HG03571 (cell line): ENCODE measurements around the gene HOXB4.

Experiments
- ATAC-seq: cut with Tn5 transposase; IDR thresholded peaks from one replicate; pipeline ENCODE4 v1.9.1; 2021; ENCODE audit not compliant: unreplicated experiment

HOXB4 gene

DNA sequence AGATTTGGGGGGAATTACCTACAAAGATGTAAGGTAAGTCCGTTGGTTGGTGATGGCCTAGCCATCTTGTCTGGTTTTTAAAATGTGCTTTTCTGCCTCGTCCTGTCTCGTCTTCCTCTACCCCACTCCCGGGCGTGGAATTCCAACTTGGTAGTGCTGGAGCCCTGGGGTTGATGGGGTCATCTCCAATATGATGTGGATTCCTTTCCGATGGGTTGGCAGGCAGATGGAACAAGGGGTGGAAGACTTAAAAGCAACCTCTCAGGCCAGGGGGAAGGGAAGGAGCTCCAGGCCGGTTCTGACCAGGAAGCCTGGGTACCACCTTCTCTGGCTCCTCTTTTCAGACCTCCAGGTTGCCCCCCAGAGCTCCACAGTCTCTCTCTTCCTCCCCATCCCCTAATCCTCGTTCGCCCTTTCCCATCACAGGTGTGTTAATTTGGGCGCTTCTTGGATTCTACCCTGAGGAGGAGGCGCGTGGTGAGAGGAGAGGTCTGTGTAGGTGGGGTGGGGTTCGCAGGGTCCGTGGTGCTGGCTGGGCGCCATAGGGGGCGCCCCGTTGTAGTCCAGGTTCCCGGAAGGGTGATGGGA, 28.1 kb downstream of the HOXB4 start:
- ATAC-seq = no peak

DNA sequence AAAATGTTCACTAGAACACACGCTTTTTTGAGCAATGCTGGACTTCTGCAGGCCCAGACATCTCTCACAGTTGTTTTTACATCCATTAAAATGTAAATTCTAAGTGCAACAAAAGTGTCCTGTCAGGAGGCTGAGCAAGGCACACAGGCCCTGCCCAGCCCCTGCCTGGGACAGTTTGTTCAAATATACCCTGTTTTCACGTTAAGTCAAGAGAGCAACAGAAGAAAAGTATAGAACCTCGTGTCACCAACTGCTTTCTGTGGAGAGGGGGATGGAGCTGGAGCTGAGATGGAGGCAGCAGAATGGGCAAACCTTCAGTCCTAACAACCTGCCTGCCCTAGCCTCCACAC, 28.9 kb downstream of the HOXB4 start:
- no peak for ATAC-seq

DNA sequence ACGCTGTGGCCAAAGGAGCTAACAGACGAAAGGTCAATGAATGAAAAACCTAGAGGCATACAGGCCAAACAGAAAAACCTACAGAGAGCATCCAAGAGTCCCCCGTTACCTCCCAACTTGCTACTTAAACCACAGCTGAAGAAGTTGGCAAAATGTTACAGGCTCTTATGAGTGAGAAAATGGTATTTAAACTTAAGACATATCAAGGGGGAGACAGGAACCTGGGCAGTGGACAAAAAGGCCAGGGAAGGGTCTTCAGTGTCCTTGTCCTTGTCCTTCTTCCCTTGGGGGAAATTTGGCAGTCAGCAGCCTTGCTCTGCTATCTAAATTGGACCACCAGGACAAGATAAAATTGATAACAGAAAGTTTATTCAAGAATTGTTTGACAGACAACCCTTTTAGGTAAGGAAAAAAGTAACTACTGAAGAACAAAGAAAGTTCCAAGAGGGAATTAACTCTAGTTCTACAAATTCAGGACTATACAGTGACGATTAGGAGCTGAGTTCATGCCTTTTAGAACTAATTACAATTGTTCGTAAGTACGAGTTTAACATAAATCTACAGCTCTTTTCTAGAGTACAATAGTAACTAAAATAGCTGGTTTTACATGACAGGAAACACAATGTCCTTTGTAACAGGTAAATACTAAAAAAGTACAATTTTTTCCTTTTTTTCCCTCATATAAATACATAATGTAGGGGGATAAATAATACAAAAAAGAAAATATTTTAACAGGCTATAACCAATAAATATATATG, 29.4 kb downstream of the HOXB4 start:
- no peak for ATAC-seq

DNA sequence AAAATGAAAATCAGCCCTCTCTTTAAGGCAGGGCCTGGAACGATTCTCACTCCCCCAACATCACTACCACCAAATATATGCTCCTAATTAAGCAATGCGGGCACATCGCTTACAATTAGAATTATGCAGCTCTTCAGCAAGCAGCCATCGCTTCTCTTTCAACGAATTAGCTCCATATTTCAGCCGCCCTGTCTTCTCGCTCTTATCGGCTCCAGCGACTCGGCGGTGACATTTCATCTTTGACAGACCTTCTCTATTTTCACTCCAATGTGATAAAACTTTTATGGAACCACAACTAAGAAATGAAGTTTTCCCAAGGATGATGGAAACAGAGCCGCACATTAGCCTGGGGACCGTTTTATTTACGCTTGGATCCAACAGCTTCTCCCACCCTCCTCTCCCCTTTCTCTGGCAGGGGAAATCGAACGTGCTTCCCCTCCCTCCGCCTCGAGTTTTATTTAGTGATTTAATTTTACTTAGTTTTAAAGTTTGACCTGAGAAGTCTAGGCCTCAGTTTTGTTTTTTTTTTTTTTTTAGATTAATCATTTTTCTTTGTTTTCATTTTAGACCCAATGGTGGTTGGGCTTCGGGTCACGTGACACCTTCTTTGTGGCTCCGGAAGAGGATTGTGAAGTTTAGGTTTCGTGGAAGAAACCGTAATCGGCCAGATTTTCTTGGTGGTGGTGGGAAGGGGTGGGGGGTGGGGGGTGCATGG, 30.2 kb downstream of the HOXB4 start:
- ATAC-seq = no peak

DNA sequence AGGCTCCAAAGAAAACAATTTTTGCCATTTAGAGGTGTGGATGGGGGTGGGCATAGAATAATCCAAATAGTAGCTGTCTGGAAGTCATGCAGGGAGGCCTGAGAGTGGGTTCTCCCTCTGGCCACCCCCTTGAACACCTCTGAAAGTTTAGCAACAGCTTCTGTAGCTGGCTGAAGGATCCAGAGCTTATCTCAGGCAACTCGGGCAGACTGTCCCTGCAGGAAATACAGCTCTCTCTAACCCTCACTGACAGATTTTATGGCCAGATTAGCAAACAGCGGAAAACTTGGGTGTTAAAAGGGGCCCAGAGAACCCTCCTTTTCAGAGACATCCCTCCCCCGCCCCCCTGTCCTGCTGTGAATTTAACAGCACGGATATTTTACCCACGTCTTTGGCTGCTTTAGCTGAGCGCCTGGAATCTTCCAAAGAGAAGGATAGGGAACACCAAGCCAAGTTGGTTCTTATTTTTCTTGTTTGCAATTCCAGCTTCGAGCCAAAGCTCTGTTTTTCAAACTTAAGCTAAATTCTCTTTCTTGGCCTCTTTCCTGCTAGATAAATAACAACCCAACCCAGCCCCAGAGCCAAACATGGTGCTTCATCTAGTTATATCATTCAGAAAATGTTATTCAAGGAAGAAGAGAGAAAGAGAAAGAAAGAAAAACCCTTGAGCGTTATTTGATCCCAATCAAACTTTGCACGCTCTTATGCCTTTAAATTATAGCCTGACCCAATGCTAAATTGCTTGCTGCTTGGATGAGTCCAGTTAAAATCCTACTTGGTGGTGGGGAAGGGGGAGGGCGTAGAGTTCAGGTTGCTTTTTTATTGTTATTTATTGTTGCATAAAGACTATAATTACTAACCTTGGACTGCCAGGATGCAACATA, 31.0 kb downstream of the HOXB4 start:
- no peak for ATAC-seq

DNA sequence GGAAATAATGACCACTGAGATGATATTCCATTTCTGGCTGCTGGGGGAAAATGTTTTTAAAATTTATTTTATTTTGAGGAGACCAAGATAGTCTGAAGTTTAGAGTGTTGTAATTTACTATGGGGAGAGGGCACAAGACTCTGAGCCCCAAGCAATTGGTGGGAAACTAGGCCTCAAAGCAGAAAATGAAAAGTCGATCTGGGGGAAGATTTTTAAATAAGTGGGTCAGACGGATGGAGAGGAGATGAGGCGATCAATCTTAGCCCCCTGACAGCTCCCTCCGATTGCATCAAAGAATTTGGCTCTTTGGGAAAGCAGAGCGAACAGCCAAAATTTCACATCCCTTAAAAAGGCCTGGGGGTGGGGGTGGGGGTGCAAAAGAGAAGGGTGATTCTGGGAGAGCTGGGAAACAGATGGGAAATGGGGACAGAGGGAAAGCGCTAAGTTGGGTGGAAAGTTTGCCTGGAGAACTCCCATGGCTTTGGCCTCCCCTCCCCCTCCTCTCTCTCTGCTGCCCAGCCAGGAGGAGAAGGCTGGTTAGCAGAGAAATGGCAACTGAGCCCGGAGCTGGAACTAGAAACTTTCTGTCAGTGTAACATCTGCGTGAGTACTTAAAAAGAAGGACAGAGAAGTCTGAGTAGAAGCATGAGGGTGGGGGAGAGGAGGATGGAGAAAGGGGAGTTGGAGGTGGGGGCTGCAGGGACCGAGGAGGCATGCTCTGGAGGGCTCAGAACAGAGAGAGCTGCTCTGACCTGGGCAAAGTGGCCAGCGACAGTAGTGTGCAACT, 31.8 kb downstream of the HOXB4 start:
- ATAC-seq = no peak

DNA sequence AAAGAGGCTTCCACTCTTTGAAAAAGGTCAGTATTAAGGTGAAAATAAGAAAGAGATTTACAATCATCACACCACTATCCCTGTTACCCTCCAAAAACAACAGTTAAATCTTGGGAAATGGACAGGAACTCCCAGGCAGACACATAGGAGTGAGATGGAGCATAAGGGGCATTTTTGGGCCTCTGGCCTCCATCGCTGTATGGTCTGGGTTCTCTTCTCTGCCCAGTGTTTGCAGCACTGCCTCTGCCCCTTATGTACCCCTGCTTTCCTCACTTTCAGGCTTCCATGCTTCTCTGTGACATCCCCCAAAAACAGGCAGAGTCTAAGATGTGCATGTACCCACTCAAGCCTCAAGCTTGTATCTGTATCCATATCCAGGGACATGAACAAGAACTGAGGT, 32.6 kb downstream of the HOXB4 start:
- no peak for ATAC-seq

DNA sequence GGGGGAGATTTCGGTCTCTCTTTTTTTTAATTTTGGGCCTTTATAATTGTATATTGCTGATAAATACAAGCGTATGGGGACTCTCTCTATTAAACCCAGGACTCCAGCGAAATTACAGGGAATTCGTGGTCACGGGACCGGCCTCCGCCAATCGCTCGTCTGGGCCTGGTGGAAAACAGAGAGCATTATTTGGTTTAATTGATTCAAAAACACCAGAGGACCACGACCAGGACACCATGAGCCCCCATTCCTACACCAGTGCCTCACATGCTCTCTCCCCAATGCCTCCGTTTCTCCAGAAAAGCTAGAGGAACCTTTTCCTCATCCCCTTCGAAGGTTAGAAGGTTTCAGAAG, 33.2 kb downstream of the HOXB4 start, which contains the start of gene HOXB2:
Gene HOXB2, minus strand, starts transcription at position 88 of the 354 bp plus-strand sequence. CDS start 198 bp downstream, outside the sequence.
- ATAC-seq = no peak

DNA sequence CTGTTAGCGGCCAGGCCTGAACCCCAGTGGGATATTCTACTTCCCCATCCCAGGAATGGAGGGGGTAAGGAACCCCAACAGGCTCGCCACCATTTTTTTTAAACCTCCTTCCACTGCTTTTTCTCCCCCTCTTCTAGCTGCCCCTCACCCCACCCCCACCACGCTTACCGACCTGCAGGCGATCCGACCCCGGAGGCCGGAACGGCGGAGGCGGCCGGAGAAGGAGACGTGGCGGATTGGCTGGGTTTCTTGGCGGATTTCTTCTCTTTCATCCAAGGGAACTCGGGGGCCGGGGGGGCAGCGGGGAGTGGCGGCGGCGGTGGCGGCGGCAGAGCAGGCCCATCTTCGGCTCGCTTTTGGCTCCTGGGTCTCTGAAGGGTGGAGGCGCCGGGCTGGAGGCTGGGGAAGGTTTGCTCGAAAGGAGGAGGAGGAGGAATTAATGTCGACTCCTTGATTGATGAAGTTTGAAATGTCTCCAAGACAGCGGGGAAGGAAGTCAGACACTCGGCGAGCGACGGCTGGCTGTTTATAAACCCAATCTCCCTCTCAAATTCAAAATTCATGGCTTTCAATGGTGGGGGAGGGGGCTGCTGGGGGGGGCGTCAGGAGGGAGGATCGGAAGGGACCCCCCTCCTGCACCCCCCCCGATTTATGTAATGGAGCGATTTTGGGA, 33.7 kb downstream of the HOXB4 start:
- no peak for ATAC-seq

DNA sequence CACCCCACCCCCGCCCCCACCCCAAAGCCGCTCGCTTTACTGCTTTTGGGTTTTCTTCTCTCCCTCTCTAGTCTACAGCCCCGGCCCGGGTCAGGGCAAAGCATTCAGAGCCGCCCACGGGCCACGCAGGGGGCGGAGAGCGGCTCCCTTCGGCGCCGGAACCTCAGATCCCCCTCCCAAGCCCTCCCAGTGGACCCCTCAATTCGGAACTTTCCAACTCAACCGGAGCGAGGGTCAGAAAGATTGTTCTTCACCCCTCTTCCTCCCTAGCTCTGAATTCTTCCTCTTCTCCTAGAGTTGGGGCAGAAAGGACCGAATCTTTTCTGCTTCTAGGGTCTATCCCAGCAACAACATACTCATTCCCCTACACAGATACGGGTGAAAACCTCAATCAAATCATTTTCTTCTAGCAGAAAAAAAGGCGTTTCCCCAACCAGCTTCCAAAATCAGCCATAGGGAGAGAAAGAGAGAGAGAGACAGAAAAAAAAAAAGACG, 34.2 kb downstream of the HOXB4 start:
- ATAC-seq = no peak

DNA sequence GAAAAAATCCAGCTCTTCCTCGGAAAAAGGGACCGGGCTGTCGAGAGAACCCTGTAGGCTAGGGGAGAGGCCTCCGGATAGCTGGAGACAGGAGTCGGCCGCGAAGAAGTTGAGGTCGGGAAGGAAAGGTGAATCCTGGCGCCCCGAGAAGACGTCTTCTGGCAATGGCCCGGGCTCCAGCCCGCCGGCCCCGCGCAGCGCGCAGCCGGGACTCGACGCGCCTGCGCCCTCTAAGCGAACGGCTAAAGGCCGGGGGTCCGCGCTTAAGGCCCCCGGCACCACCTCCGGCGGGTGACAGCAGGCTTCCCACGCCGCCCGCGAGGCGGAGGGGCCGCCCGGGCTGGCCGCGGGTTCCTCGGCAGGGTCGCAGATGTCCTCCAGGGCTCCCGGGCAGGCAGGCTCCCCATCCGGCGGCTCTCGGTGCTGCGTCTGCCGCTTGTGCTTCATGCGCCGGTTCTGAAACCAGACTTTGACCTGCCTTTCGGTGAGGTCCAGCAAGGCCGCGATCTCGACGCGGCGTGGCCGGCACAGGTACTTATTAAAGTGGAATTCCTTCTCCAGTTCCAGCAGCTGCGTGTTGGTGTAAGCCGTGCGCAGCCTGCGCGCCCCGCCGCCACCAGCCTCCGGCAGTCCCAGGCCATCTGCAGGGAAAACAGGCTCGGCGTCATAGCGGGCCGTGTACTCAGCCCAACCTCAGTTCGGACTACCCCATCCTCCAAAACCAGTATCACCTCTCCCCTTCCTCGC, 34.9 kb downstream of the HOXB4 start:
- peak; percentile 48 for ATAC-seq

DNA sequence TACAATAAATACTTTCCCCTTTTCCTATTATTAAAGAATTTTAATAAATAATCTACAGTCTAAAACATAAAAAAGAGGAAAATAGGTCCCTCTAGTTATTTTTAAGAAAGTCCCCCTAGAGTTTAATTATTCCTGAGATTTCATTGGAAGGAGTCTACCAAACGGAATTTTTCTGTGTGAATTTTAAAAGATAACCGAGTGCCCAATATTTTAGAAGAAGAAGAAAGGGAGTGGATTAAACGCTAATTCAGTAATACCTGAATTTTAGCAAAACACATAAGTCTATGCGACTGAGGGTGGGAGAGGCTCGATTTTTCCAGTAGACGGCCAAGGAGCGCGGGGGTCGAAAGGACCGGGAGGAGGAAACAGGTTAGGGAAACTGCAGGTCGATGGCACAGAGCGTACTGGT, 35.4 kb downstream of the HOXB4 start:
- no peak for ATAC-seq

DNA sequence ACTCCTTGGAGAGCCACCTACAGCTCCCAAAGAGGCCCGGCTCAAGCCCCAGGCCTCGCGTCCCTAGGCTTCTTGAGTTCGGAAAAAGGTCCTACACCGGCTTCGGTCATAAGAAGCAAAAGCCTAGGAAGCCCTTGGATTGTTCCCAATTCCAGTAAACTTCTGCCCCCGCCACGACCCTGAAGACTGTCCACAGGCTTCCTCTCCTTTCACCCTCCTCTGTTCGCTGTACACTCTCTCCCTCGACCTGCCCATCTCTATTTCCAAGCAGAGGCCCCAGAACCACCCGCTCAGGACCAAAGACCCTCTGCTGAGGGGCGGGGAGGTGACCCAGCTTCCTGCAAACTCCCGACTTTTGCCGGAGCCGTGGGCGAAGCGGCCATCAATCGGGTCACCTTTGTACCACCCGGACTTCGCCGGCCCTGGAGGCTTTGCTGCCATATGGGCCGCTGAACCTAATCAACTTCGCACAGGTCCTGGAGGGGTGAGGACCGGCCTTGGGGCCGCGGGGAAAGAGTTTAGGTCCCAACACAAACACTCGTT, 36.0 kb downstream of the HOXB4 start:
- ATAC-seq = no peak

DNA sequence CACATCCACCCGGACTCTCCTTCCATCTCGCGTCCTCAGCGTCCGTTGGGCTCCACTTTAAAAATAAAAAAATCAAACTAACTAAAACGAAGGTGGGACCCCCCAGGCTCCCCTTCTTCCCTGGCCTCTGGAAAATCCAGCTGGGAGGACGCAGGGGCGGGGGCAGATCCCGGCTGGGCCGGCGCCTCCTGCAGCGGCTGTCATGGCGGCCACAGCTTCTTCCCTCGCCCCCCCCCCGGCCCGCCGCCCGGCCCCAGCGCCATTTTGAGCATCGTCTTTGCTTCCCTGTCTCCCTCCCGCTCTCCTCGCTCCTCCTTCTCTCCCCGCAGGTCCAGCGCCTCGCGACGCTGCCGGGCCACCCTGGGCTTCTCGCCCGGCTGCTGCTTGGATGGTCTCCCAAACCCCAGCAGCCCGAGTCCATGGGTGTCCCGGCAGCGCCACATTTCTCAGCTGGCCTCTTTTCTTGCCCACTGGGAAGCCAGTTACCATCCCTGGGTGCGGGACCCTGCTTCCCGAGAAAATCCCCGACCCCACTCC, 36.5 kb downstream of the HOXB4 start:
- ATAC-seq = no peak

DNA sequence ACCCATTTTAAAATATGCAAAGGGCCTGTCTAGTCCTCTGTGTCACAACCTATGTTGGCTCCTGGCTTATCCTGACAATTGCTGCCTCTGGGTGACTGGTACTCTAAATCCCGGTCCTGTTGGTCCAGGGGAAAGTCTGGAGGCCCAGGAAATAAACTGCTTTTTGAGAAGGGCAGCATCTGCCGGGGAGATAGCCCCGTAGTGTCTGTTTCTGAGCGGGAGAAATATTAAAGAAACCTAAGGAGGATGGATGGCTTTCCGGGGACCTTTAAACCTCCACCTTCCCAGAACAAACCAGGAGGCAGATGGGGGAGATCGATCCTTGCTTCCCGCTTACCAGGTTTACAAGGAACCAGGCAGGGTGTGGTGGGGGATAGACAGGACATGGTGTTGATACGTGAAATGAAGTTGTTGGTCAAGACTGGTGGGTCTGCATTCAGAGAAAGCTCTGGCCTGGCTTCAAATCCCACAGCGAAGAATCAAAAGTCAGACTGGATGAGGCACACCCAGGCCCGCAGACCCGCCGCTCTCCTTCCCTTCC, 37.0 kb downstream of the HOXB4 start:
- ATAC-seq = no peak

DNA sequence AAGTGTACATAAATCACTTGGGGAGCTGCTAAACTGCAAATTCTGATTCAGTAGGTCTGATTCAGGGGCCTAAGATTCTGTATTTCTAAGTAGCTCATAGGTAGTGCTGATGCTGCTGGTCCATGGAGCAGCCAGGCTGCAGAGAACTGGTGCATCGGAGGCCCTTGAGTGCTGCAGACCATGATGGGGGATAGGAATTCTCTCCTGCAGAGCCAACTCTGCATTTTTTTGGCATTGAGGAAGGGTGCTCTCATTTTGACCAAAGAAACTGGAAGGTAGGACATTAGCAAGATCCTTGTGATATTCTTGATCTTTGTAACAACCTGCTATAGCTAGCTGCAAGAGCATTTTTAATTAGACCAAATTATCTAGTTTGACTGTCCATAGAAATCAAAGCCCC, 37.9 kb downstream of the HOXB4 start:
- ATAC-seq = no peak

DNA sequence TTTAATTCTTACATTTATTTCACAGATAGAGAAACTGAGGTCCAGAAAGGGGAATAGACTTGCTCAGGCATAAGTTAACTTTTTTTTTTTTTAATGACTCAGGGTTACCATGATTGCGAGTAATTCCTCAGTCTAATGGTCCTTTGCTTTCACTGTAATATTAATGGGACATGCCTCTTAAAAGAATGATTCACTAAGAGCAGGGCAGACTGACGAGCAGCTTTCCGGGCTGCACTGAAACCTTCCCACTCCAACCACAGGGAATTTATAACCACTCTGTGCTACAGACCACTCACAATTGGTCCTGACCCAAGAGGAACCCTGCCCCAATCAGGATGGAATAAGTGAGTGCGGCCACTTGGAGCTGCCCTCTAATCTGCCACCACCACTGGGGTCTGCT, 39.0 kb downstream of the HOXB4 start:
- ATAC-seq = no peak

DNA sequence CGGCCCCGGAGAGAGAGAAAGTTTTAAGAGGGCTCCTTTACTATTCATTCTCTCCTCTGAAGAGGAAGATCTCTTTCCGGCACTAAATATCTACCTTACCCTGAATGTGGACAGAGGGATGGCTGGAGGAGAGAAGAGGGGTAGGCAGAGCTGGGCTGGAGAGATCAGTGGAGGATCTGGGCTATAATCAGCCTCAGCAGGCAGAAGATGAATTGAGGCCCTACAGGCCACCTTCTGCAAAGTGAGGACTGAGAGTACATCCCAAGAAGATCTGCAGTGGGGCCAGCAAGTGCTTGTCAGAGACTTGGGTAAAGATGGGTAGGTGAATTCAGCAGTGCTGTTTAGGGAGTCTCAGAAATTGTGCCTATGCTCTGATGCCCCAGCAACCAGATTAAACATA, 40.8 kb downstream of the HOXB4 start:
- ATAC-seq = no peak
